ENCODE results near the gene SAYSD1.

Gene SAYSD1

GRCh38 chr6:39118921-39119320 lies 3.9 kb upstream of the SAYSD1 start:
- H3K27me3 Mint-ChIP-seq (ENCODE audit: low read depth), result peaks cover 23% of the 10 kb centered on the region
- no peak for TF ChIP-seq CTCF (IDR thresholded peaks at IDR 0.05; ENCODE audit: unreplicated experiment in 3 of 3)
- H3K27ac Mint-ChIP-seq, result no peak overlapping the region
- H3K9me3 Mint-ChIP-seq, result no peaks in the 10 kb centered on the region
- no peak overlapping the region for H3K4me3 Mint-ChIP-seq
- H3K4me1 Mint-ChIP-seq, result peaks cover 11% of the 10 kb centered on the region
- no peaks in the 10 kb centered on the region for H3K36me3 Mint-ChIP-seq (ENCODE audit: low read depth)

- Mint-ChIP-seq H3K36me3 (ENCODE audit: low read depth) (peaks cover 13% of the 10 kb centered on the region), H3K27ac (peak overlapping the region; percentile 20 to 91 (median 77)), H3K27me3 (ENCODE audit: low read depth) (peaks cover 7% of the 10 kb centered on the region), H3K4me3 (peak overlapping the region; percentile 92 to 95 (median 95)), H3K4me1 (peaks cover 14% of the 10 kb centered on the region), H3K9me3 (no peaks in the 10 kb centered on the region)
- TF ChIP-seq CTCF (IDR thresholded peaks at IDR 0.05; ENCODE audit: unreplicated experiment in 3 of 3), result no peak
Observed at GRCh38 chr6:39114388-39114703, 640 bp downstream of the SAYSD1 start.

- H3K27me3 Mint-ChIP-seq (ENCODE audit: low read depth), result peaks cover 7% of the 10 kb centered on the region
- H3K36me3 Mint-ChIP-seq (ENCODE audit: low read depth), result peaks cover 19% of the 10 kb centered on the region
- no peaks in the 10 kb centered on the region for H3K9me3 Mint-ChIP-seq
- peaks cover 14% of the 10 kb centered on the region for H3K4me1 Mint-ChIP-seq
- peak overlapping the region; percentile 92 to 95 (median 95) for H3K4me3 Mint-ChIP-seq
- TF ChIP-seq CTCF (IDR thresholded peaks at IDR 0.05; ENCODE audit: unreplicated experiment in 3 of 3), result no peak
- peak overlapping the region in 2 of 3 experiments; percentile 77 to 91 for H3K27ac Mint-ChIP-seq
Observed at GRCh38 chr6:39113788-39114187, 1.2 kb downstream of the SAYSD1 start.

GRCh38 chr6:39111280-39111679 lies 3.7 kb downstream of the SAYSD1 start:
- Mint-ChIP-seq H3K27ac (no peak overlapping the region), H3K36me3 (ENCODE audit: low read depth) (peaks cover 34% of the 10 kb centered on the region), H3K27me3 (ENCODE audit: low read depth) (peaks cover 4% of the 10 kb centered on the region), H3K4me3 (no peak overlapping the region), H3K9me3 (no peaks in the 10 kb centered on the region), H3K4me1 (peaks cover 14% of the 10 kb centered on the region)
- no peak for TF ChIP-seq CTCF (IDR thresholded peaks at IDR 0.05; ENCODE audit: unreplicated experiment in 3 of 3)

- Mint-ChIP-seq H3K4me1 (no peaks in the 10 kb centered on the region), H3K4me3 (no peak overlapping the region), H3K36me3 (ENCODE audit: low read depth) (peaks cover 54% of the 10 kb centered on the region), H3K27ac (no peak overlapping the region), H3K9me3 (no peaks in the 10 kb centered on the region), H3K27me3 (ENCODE audit: low read depth) (peaks cover 4% of the 10 kb centered on the region)
- TF ChIP-seq CTCF (IDR thresholded peaks at IDR 0.05; ENCODE audit: unreplicated experiment in 3 of 3), result no peak
Observed at GRCh38 chr6:39108041-39108839, 6.7 kb downstream of the SAYSD1 start.

GRCh38 chr6:39107641-39108040 lies 7.3 kb downstream of the SAYSD1 start:
- no peaks in the 10 kb centered on the region for H3K9me3 Mint-ChIP-seq
- H3K27ac Mint-ChIP-seq, result no peak overlapping the region
- H3K4me3 Mint-ChIP-seq, result no peak overlapping the region
- H3K4me1 Mint-ChIP-seq, result peaks cover 1% of the 10 kb centered on the region
- H3K36me3 Mint-ChIP-seq (ENCODE audit: low read depth), result peaks cover 60% of the 10 kb centered on the region
- no peak for TF ChIP-seq CTCF (IDR thresholded peaks at IDR 0.05; ENCODE audit: unreplicated experiment in 3 of 3)
- peaks cover 4% of the 10 kb centered on the region for H3K27me3 Mint-ChIP-seq (ENCODE audit: low read depth)

Data from nephron (organoid).